Measurements from ENCODE around the gene DLG5.

DNA sequence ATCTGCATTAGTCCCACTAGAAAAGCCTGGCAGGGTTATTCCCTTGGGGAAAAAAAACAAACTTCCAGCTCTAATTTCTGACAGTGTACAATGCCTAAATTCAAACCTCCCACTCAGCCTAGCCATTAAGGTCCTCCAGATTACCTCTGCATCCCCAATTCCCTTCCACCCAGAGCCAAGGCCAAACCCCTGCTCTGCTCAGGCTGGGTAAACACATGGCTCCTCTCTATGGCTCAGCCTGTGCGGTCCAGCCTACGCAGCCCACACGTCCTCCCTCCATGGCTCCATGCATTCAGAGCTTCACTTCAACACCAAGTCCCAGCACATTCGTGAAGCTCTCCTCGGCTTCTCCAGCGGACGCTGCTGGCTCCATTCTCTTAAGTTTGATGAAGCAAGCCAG is 5.2 kb downstream of the DLG5 start:
- no peak for TF ChIP-seq ZNF274 (IDR thresholded peaks at IDR 0.05; ENCODE audit: low read depth, low read length)
- no peak for TF ChIP-seq YY1 (IDR thresholded peaks at IDR 0.05; ENCODE audit: insufficient read depth, insufficient read length)
- TF ChIP-seq SUZ12 (IDR thresholded peaks at IDR 0.05; ENCODE audit: extremely low read depth, insufficient read depth, insufficient read length), result no peak
